Skeletal muscle satellite cell (primary cell): ENCODE data around the gene TATDN2. TPM values are rescaled to one million over a fixed set of nuclear protein-coding genes. Genes with fewer than 3 reads are reported as not detected.

Experiments
- H3K27me3 ChIP-seq: 2 replicates; pipeline ENCODE4 v1.7.0; 2013; ENCODE audit warnings: low read length; ENCODE audit not compliant: control insufficient read depth, insufficient read depth
- H3K36me3 ChIP-seq: 2 replicates; pipeline ENCODE4 v1.7.0; 2013; ENCODE audit warnings: mild to moderate bottlenecking, control low read depth, low read length; ENCODE audit not compliant: insufficient read depth
- H3K4me1 ChIP-seq: 2 replicates; pipeline ENCODE4 v1.7.0; 2013; ENCODE audit warnings: low read length; ENCODE audit not compliant: control insufficient read depth, insufficient read depth
- H3K4me2 ChIP-seq: 2 replicates; pipeline ENCODE4 v1.7.0; 2013; ENCODE audit warnings: mild to moderate bottlenecking, low read length
- H3K4me3 ChIP-seq: 2 replicates; pipeline ENCODE4 v1.7.0; 2013; ENCODE audit warnings: low read length
- H3K9ac ChIP-seq: 2 replicates; pipeline ENCODE4 v1.7.0; 2013; ENCODE audit warnings: mild to moderate bottlenecking, low read depth, low read length, moderate library complexity
- H3K9me3 ChIP-seq: replicated peaks from 2 replicates; pipeline ENCODE4 v1.7.0; 2013; ENCODE audit warnings: mild to moderate bottlenecking, control low read depth, low read length
- total RNA-seq: library from RNA; depleted of rRNA; stranded (reverse); fragments of >200 nt; gene quantifications from 2 replicates; pipeline ENCODE4 v1.2.3, GENCODE V29; 2012; rRNA removed

TATDN2 gene
- 13.4 and 21.6 TPM in 2 replicates for total RNA-seq

GRCh38 chr3:10248184-10248983, at the start of gene TATDN2:
TSS of gene TATDN2 (plus strand) at chr3:10248459. CDS start at chr3:10249201, 742 bp downstream.
- Histone ChIP-seq H3K36me3 (peaks cover 28% of the 10 kb centered on the region), H3K9ac (peak within 1 kb of the TSS; percentile 88), H3K4me2 (peak within 1 kb of the TSS; percentile 99), H3K4me1 (peaks cover 15% of the 10 kb centered on the region), H3K27me3 (no peaks in the 10 kb centered on the region), H3K4me3 (peak within 1 kb of the TSS; percentile 96), H3K9me3 (peaks cover 2% of the 10 kb centered on the region)

GRCh38 chr3:10198761-10199649, 49.3 kb upstream of the TATDN2 start:
- Histone ChIP-seq H3K9ac (peak overlapping the region; percentile 16), H3K4me1 (peaks cover 54% of the 10 kb centered on the region), H3K36me3 (peaks cover 14% of the 10 kb centered on the region), H3K4me2 (no peak overlapping the region), H3K27me3 (no peaks in the 10 kb centered on the region), H3K9me3 (no peaks in the 10 kb centered on the region), H3K4me3 (no peak overlapping the region)

GRCh38 chr3:10204921-10205320, 43.3 kb upstream of the TATDN2 start:
- Histone ChIP-seq H3K27me3 (no peaks in the 10 kb centered on the region), H3K36me3 (peaks cover 22% of the 10 kb centered on the region), H3K4me3 (peak overlapping the region; percentile 14), H3K4me1 (peaks cover 30% of the 10 kb centered on the region), H3K4me2 (peak overlapping the region; percentile 50), H3K9ac (peak overlapping the region; percentile 74), H3K9me3 (no peaks in the 10 kb centered on the region)

GRCh38 chr3:10205451-10206165, 42.7 kb upstream of the TATDN2 start:
- H3K4me1 ChIP-seq, result peaks cover 30% of the 10 kb centered on the region
- no peaks in the 10 kb centered on the region for H3K27me3 ChIP-seq
- H3K4me3 ChIP-seq, result peak overlapping the region; percentile 5
- H3K4me2 ChIP-seq, result peak overlapping the region; percentile 50
- peak overlapping the region; percentile 74 for H3K9ac ChIP-seq
- peaks cover 22% of the 10 kb centered on the region for H3K36me3 ChIP-seq
- H3K9me3 ChIP-seq, result no peaks in the 10 kb centered on the region

- no peaks in the 10 kb centered on the region for H3K9me3 ChIP-seq
- H3K4me2 ChIP-seq, result peak overlapping the region; percentile 5
- H3K27me3 ChIP-seq, result no peaks in the 10 kb centered on the region
- H3K36me3 ChIP-seq, result peaks cover 20% of the 10 kb centered on the region
- peak overlapping the region; percentile 6 for H3K9ac ChIP-seq
- peak overlapping the region; percentile 5 for H3K4me3 ChIP-seq
- peaks cover 30% of the 10 kb centered on the region for H3K4me1 ChIP-seq
Observed at GRCh38 chr3:10206166-10206511, 42.1 kb upstream of the TATDN2 start.

GRCh38 chr3:10213156-10213792, 35.0 kb upstream of the TATDN2 start:
- H3K4me2 ChIP-seq, result no peak overlapping the region
- H3K9ac ChIP-seq, result no peak overlapping the region
- peaks cover 29% of the 10 kb centered on the region for H3K36me3 ChIP-seq
- no peaks in the 10 kb centered on the region for H3K4me1 ChIP-seq
- no peaks in the 10 kb centered on the region for H3K9me3 ChIP-seq
- no peak overlapping the region for H3K4me3 ChIP-seq
- no peaks in the 10 kb centered on the region for H3K27me3 ChIP-seq

- H3K4me3 ChIP-seq, result no peak overlapping the region
- H3K27me3 ChIP-seq, result no peaks in the 10 kb centered on the region
- no peaks in the 10 kb centered on the region for H3K9me3 ChIP-seq
- peaks cover 29% of the 10 kb centered on the region for H3K36me3 ChIP-seq
- peaks cover 4% of the 10 kb centered on the region for H3K4me1 ChIP-seq
- no peak overlapping the region for H3K9ac ChIP-seq
- H3K4me2 ChIP-seq, result no peak overlapping the region
Observed at GRCh38 chr3:10215578-10216368, 32.5 kb upstream of the TATDN2 start.

GRCh38 chr3:10217359-10217758, 30.9 kb upstream of the TATDN2 start:
- Histone ChIP-seq H3K27me3 (no peaks in the 10 kb centered on the region), H3K4me2 (no peak overlapping the region), H3K4me1 (peaks cover 13% of the 10 kb centered on the region), H3K9me3 (no peaks in the 10 kb centered on the region), H3K36me3 (peaks cover 29% of the 10 kb centered on the region), H3K9ac (no peak overlapping the region), H3K4me3 (no peak overlapping the region)

- Histone ChIP-seq H3K36me3 (peaks cover 29% of the 10 kb centered on the region), H3K9me3 (no peaks in the 10 kb centered on the region), H3K4me2 (no peak overlapping the region), H3K4me1 (peaks cover 26% of the 10 kb centered on the region), H3K4me3 (no peak overlapping the region), H3K9ac (no peak overlapping the region), H3K27me3 (no peaks in the 10 kb centered on the region)
Observed at GRCh38 chr3:10219737-10220136, 28.5 kb upstream of the TATDN2 start.
